GM12878 (cell line): ENCODE measurements around the gene SLC35C1. TPM values are rescaled to one million over a fixed set of nuclear protein-coding genes. Genes with fewer than 3 reads are reported as not detected.

Experiments
- polyA plus RNA-seq, 11 experiments: library from polyadenylated mRNA; depleted of rRNA in 4 of 11; unstranded in 6 of 11; stranded (reverse) in 5 of 11; fragments of >200 nt; fragmentation: Nextera tagmentation in 4 of 11; fragmentation: Illumina TruSeq in 1 of 11; extraction: Ambion mirVana in 4 of 11; extraction: Trizol in 1 of 11; gene quantifications; 1 replicate in 1 of 11; 2 replicates in 10 of 11; pipeline versions ENCODE4 v1.2.1 to v1.2.3, GENCODE V29; 2011 to 2016; ENCODE audit warnings: inconsistent platforms in 2 of 11, missing spikeins in 2 of 11, low read depth in 1 of 11
- total RNA-seq, 4 experiments: library from RNA; depleted of rRNA in 3 of 4; stranded (reverse); fragments of >200 nt in 3 of 4; fragmentation: Illumina TruSeq in 1 of 4; extraction: Trizol in 1 of 4; gene quantifications; 2 replicates each; pipeline versions ENCODE4 v1.2.1 to v1.2.3, GENCODE V29; 2013 to 2021

Gene SLC35C1
- total and polyA plus RNA-seq, 10 of the 15 experiments (the other 5 are each of a cell fraction or from before 2014, with no cell fraction given) = 0.55 to 9.7 (median 4.3) TPM

Other genes starting within 250 kb of the SLC35C1 start
- not detected in 2 replicates for gene CHST1, start 139.5 kb upstream of the SLC35C1 start, total RNA-seq (2014; rRNA removed)
- not detected in 2 replicates for gene CHST1, start 139.5 kb upstream of the SLC35C1 start, total RNA-seq (2014; rRNA removed; fragmentation: Illumina TruSeq; extraction: Trizol)
- gene CHST1, start 139.5 kb upstream of the SLC35C1 start, total RNA-seq (2021) = not detected in 2 replicates
- gene CHST1, start 139.5 kb upstream of the SLC35C1 start, polyA plus RNA-seq (2011; rRNA removed) = not detected in 2 replicates
- not detected in 2 replicates for gene CHST1, start 139.5 kb upstream of the SLC35C1 start, polyA plus RNA-seq (2014; fragmentation: Illumina TruSeq; extraction: Trizol)
- not detected for gene CHST1, start 139.5 kb upstream of the SLC35C1 start, polyA plus RNA-seq (2014; fragmentation: Nextera tagmentation; extraction: Ambion mirVana)
- not detected in 2 replicates for gene CHST1, start 139.5 kb upstream of the SLC35C1 start, polyA plus RNA-seq (2014; rRNA removed)
- not detected for gene CHST1, start 139.5 kb upstream of the SLC35C1 start, polyA plus RNA-seq (2016; fragmentation: Nextera tagmentation; extraction: Ambion mirVana)
- gene CRY2, start 42.3 kb downstream of the SLC35C1 start, total RNA-seq (2014; rRNA removed) = 8.7 and 9.1 TPM in 2 replicates
- gene CRY2, start 42.3 kb downstream of the SLC35C1 start, total RNA-seq (2014; rRNA removed; fragmentation: Illumina TruSeq; extraction: Trizol) = 5.6 and 6.6 TPM in 2 replicates
- gene CRY2, start 42.3 kb downstream of the SLC35C1 start, total RNA-seq (2021) = 13.9 and 14.7 TPM in 2 replicates
- 6.6 and 11.4 TPM in 2 replicates for gene CRY2, start 42.3 kb downstream of the SLC35C1 start, polyA plus RNA-seq (2011; rRNA removed)
- gene CRY2, start 42.3 kb downstream of the SLC35C1 start, polyA plus RNA-seq (2014; fragmentation: Illumina TruSeq; extraction: Trizol) = 6.0 and 7.1 TPM in 2 replicates
- 1 to 10 TPM; 1.2 to 1.4 TPM for gene CRY2, start 42.3 kb downstream of the SLC35C1 start, polyA plus RNA-seq (2014; fragmentation: Nextera tagmentation; extraction: Ambion mirVana)
- 8.5 and 8.8 TPM in 2 replicates for gene CRY2, start 42.3 kb downstream of the SLC35C1 start, polyA plus RNA-seq (2014; rRNA removed)
- gene CRY2, start 42.3 kb downstream of the SLC35C1 start, polyA plus RNA-seq (2016; fragmentation: Nextera tagmentation; extraction: Ambion mirVana) = 1 to 10 TPM; 7.6 to 8.7 TPM
- 0.16 and 0.17 TPM in 2 replicates for gene MAPK8IP1, start 80.5 kb downstream of the SLC35C1 start, total RNA-seq (2014; rRNA removed)
- 0.09 TPM in 1 of 2 replicates, not detected in the other for gene MAPK8IP1, start 80.5 kb downstream of the SLC35C1 start, total RNA-seq (2014; rRNA removed; fragmentation: Illumina TruSeq; extraction: Trizol)
- gene MAPK8IP1, start 80.5 kb downstream of the SLC35C1 start, total RNA-seq (2021) = 0.44 and 0.48 TPM in 2 replicates
- gene MAPK8IP1, start 80.5 kb downstream of the SLC35C1 start, polyA plus RNA-seq (2011; rRNA removed) = 0.06 and 0.14 TPM in 2 replicates
- gene MAPK8IP1, start 80.5 kb downstream of the SLC35C1 start, polyA plus RNA-seq (2014; fragmentation: Illumina TruSeq; extraction: Trizol) = 0.04 TPM in 1 of 2 replicates, not detected in the other
- not detected for gene MAPK8IP1, start 80.5 kb downstream of the SLC35C1 start, polyA plus RNA-seq (2014; fragmentation: Nextera tagmentation; extraction: Ambion mirVana)
- 0.27 and 0.31 TPM in 2 replicates for gene MAPK8IP1, start 80.5 kb downstream of the SLC35C1 start, polyA plus RNA-seq (2014; rRNA removed)
- under 1 TPM; 0.04 to 0.07 TPM for gene MAPK8IP1, start 80.5 kb downstream of the SLC35C1 start, polyA plus RNA-seq (2016; fragmentation: Nextera tagmentation; extraction: Ambion mirVana)
- 0.79 and 1.7 TPM in 2 replicates for gene FREY1, start 102.1 kb downstream of the SLC35C1 start, total RNA-seq (2014; rRNA removed)
- gene FREY1, start 102.1 kb downstream of the SLC35C1 start, total RNA-seq (2014; rRNA removed; fragmentation: Illumina TruSeq; extraction: Trizol) = 0.55 and 0.72 TPM in 2 replicates
- gene FREY1, start 102.1 kb downstream of the SLC35C1 start, total RNA-seq (2021) = 0.82 and 1.7 TPM in 2 replicates
- 0.16 and 0.19 TPM in 2 replicates for gene FREY1, start 102.1 kb downstream of the SLC35C1 start, polyA plus RNA-seq (2011; rRNA removed)
- 0.13 TPM in 1 of 2 replicates, not detected in the other for gene FREY1, start 102.1 kb downstream of the SLC35C1 start, polyA plus RNA-seq (2014; fragmentation: Illumina TruSeq; extraction: Trizol)
- gene FREY1, start 102.1 kb downstream of the SLC35C1 start, polyA plus RNA-seq (2014; fragmentation: Nextera tagmentation; extraction: Ambion mirVana) = not detected
- 0.31 TPM in 1 of 2 replicates, not detected in the other for gene FREY1, start 102.1 kb downstream of the SLC35C1 start, polyA plus RNA-seq (2014; rRNA removed)
- under 1 TPM in 1 of 2 experiments, not detected in 1; 0.39 TPM for gene FREY1, start 102.1 kb downstream of the SLC35C1 start, polyA plus RNA-seq (2016; fragmentation: Nextera tagmentation; extraction: Ambion mirVana)
- gene PEX16, start 112.7 kb downstream of the SLC35C1 start, total RNA-seq (2014; rRNA removed) = 40.2 and 53.5 TPM in 2 replicates
- gene PEX16, start 112.7 kb downstream of the SLC35C1 start, total RNA-seq (2014; rRNA removed; fragmentation: Illumina TruSeq; extraction: Trizol) = 17.1 and 18.5 TPM in 2 replicates
- 41.5 and 42.2 TPM in 2 replicates for gene PEX16, start 112.7 kb downstream of the SLC35C1 start, total RNA-seq (2021)
- 12.4 and 19.6 TPM in 2 replicates for gene PEX16, start 112.7 kb downstream of the SLC35C1 start, polyA plus RNA-seq (2011; rRNA removed)
- 0.46 and 6.4 TPM in 2 replicates for gene PEX16, start 112.7 kb downstream of the SLC35C1 start, polyA plus RNA-seq (2014; fragmentation: Illumina TruSeq; extraction: Trizol)
- gene PEX16, start 112.7 kb downstream of the SLC35C1 start, polyA plus RNA-seq (2014; fragmentation: Nextera tagmentation; extraction: Ambion mirVana) = 1 to 10 TPM; 1.4 to 5.6 TPM
- gene PEX16, start 112.7 kb downstream of the SLC35C1 start, polyA plus RNA-seq (2014; rRNA removed) = 49.8 and 62.6 TPM in 2 replicates
- gene PEX16, start 112.7 kb downstream of the SLC35C1 start, polyA plus RNA-seq (2016; fragmentation: Nextera tagmentation; extraction: Ambion mirVana) = 10 to 100 TPM; 35.5 to 39.2 TPM
- gene LARGE2, start 117.5 kb downstream of the SLC35C1 start, total RNA-seq (2014; rRNA removed) = not detected in 2 replicates
- not detected in 2 replicates for gene LARGE2, start 117.5 kb downstream of the SLC35C1 start, total RNA-seq (2014; rRNA removed; fragmentation: Illumina TruSeq; extraction: Trizol)
- gene LARGE2, start 117.5 kb downstream of the SLC35C1 start, total RNA-seq (2021) = 0.32 and 0.41 TPM in 2 replicates
- gene LARGE2, start 117.5 kb downstream of the SLC35C1 start, polyA plus RNA-seq (2011; rRNA removed) = 0.03 TPM in 1 of 2 replicates, not detected in the other
- 0.15 TPM in 1 of 2 replicates, not detected in the other for gene LARGE2, start 117.5 kb downstream of the SLC35C1 start, polyA plus RNA-seq (2014; fragmentation: Illumina TruSeq; extraction: Trizol)
- not detected for gene LARGE2, start 117.5 kb downstream of the SLC35C1 start, polyA plus RNA-seq (2014; fragmentation: Nextera tagmentation; extraction: Ambion mirVana)
- 0.16 and 0.23 TPM in 2 replicates for gene LARGE2, start 117.5 kb downstream of the SLC35C1 start, polyA plus RNA-seq (2014; rRNA removed)
- gene LARGE2, start 117.5 kb downstream of the SLC35C1 start, polyA plus RNA-seq (2016; fragmentation: Nextera tagmentation; extraction: Ambion mirVana) = not detected